TTC549 (cell line): ENCODE data around the gene MYRF.

Experiments
- FAIRE-seq: peaks from 2 replicates; lab custom pipeline; 2012; peaks lifted over from hg19 to GRCh38; lab: Jason Lieb, UNC

Gene MYRF

DNA sequence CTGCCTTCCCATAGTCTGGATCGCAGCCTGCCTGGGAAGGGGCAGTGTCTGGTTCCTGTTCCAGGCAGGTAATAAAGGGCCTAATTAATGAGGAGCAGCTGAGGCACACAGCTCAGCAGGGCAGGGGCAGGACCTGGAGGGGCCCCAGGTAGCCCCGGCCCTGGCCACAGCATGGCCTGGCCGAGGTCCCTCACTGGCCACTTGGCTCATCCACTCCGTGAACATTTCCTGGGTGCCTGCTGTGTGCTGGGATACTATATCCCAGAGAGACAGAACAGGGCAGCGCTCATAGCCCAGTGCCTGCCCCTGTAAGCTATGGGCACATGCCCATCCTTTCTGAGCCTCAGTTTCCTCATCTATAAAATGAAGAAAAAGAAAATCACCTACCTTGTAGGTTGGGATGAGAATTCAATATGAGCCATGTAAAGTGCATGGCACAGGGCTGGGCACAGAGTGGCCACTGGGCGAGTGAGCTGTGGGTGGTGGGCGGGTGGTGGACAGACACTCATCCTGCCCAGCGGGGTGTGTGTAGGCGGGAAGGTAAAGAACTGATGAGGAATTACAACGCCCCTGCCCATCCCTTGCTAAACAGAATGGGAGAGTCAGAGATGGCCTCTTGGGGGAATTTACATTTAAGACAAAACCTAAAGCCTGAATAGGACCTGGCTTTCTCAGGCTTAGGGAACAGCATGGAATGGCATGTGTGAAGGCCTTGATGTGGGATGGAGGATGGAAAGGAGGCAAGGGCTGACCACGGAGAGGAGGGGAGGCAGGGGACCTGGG is 9.2 kb downstream of the MYRF start:
- no peak for FAIRE-seq

GRCh38 chr11:61762223-61762615 is 9.8 kb downstream of the MYRF start:
- FAIRE-seq = no peak

DNA sequence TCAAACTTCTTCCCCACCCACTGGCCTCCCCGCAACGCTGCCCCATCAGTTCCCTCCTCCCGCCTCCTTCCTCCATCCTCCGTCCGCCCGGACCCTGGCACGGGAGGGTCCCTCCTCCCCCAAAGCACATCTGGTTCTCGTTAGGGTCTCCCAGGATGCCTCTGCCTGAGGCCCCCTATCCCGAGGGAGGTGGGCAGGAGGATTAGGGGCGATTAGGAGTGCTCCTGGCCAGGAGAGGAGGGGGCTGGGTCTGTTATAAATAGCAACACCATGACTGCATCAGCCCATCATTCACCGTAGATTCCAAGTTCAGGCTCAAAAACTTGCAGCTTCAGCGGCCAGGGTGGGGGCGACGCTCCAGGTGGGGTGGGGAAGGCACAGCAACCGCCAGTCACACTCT is 10.4 kb downstream of the MYRF start:
- FAIRE-seq = no peak

- no peak for FAIRE-seq
These were observed 11.6 kb downstream of the MYRF start for GRCh38 chr11:61763930-61764605.

DNA sequence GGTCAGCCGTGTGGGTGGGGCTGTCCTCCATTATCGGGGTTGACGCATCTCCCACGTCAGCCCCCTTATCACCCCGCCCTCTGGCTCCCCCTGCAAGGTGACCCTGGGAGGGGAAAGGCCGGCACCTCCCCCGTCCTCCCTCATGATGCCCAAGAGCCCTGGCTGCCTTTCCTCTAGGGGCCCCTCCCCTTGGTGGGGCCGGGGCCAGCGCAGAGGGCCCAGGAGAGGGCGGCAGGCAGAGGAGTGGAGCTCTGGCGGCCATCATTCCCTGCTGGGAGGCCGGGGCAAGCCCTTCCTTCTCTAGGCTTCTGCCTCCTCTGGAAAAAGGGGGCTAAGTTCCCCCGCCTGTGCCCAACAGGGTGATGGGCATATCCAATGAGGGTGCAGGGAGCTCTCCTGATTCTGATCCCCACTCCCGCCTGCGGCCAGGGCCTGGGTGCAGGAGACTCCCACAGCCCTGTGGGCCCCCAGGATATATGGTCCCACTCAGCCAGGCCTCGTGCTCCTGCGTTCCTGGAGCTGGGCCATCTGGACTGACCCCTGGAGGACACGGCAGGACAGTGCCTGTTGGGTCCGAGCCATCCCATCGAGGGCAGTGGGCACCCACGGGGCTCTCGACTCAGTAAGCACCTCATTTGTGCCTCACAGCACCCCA is 12.3 kb downstream of the MYRF start:
- FAIRE-seq = no peak

DNA sequence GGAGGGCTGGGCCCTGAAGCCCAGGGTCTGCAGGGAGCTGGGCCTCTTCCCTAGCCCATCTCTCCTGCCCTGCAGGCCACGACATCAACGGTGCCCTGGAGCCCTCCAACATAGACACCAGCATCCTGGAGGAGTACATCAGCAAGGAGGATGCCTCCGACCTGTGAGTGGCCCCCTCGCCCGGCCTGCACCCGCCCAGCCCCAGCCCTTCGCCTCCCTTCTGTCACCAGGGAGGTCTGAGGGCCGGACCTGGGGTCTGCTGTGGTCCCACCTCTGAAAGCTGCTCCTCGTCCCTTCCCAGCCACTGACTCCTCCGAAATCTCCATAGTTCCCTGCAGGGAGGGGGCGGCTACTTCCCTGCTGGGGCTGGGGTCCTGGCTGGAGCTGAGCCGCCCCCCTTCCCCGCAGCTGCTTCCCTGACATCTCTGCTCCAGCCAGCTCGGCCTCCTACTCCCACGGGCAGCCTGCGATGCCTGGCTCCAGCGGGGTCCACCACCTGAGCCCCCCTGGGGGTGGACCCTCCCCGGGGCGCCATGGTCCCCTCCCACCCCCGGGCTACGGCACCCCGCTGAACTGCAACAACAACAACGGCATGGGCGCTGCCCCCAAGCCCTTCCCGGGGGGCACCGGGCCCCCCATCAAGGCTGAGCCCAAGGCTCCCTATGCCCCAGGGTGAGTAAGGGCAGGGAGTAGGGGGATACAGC is 13.3 kb downstream of the MYRF start:
- no peak for FAIRE-seq

DNA sequence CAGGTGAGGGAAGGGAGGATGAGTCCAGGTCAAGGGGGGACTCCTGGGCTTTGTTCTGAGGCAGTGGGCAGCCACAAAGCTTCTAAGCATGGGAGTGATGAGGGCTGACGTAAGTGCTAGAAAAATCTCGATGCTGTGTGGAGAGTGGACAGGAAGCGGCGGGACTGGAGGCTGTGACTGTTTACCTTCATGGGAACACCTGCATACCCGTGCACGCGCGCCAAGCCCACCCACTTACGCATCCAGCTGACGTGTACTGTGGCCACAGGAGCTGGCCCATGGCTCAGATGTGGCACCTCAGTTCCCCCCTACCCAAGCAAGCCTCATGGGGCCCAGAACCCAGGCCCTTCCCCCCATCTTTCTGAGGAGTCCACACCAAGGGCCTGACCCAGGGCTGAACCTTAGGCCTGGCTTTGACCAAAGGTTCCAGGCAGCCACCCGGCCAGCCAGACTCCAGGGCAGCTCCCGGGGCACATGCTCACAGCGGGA is 14.0 kb downstream of the MYRF start:
- no peak for FAIRE-seq

DNA sequence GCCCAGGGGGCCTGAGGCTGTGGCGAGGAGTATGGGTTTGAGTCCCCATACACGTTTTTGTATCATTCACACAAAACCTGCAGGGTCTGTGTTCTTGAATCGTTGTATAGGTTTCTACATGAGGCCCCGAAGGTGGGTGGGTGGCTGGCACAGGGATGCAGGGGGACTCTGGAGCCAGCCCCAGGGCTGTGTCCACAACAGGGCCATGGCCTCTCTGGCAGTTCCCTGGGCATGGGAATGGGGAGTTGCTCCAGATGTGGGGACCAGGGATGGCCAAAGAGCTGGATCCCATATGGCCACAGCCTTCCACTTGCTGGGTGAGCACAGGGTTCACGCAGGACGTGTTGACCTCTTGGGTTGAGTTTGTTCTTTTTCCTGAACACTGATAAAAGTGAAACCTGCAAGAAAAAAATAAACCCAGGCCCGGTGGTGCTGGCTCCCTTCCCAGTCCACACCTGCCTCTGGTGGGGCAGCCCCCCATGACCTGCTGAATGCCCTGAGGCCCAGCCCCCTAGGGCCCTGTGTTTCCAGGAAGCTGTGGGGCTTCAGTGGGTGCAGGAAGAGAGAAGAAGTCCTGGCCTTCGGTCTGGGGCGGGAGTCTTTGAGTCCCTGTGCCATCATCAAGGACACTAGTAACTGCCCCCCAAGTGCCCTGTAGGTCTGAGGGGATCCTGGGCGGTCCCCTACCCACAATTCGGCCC is 16.1 kb downstream of the MYRF start:
- no peak for FAIRE-seq

DNA sequence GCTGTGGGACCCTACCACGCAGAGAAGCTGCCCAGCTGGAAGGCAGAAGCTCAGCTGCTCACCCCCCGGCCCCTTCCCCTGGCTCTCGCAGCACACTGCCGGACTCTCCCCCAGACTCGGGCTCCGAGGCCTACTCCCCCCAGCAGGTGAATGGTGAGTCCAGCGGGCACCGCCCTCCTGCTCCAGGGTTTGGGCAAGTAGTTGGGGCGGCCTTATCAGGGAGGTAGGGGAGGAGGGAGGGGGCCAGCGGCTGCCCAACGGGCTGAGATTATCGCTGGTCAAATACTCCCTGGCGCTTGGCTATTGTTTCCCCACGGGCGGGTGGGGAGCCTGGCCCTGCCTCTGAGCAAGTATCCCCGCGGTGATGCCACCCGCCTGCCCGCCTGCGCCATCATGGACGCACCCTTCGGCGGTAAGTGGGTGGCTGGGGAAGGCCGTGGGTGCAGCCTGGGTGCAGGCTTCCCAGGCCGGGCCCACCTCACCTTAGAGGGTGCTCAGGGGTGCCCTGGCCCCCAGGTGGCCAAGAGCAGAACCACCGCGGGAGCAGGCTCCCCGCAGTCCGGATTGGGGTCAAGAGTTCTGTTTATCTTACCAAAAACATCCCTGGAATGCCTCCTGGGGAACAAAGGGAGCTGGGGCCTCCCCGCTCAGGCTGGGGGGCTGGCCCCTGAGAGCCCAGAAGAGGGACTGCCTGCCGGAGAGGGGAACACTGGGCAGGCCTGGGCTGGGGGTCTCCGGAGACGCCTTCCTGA is 16.9 kb downstream of the MYRF start:
- no peak for FAIRE-seq

DNA sequence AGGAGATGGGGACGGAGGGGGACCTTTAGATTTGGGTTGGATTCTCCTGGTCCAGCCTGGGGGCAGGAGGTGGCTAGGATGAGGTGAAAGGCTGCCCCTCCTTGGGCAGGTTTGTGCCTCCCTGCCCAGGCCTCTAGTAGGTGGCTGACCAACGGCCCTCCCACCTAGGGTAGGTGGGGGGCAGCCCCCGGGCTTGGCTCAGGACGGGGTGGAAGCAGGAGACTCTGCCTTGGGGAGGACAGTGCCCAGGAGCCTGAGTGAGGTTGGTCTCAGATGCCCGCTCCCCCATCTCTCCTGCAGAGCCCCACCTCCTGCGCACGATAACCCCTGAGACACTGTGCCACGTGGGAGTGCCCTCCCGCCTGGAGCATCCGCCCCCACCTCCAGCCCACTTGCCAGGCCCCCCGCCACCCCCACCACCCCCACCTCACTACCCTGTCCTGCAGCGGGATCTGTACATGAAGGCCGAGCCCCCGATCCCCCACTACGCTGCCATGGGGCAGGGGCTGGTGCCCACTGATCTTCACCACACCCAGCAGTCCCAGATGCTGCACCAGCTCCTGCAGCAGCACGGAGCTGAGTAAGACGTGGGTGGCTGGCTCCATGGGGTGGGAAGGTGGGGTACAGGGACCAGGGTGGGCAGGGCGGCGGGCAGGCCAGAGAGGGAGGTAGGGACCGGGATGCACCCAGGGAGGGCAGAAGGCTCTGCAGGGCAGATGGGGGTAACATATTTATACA is 17.7 kb downstream of the MYRF start:
- FAIRE-seq = no peak

- no peak for FAIRE-seq
These were observed 18.9 kb downstream of the MYRF start for GRCh38 chr11:61771195-61771894.

DNA sequence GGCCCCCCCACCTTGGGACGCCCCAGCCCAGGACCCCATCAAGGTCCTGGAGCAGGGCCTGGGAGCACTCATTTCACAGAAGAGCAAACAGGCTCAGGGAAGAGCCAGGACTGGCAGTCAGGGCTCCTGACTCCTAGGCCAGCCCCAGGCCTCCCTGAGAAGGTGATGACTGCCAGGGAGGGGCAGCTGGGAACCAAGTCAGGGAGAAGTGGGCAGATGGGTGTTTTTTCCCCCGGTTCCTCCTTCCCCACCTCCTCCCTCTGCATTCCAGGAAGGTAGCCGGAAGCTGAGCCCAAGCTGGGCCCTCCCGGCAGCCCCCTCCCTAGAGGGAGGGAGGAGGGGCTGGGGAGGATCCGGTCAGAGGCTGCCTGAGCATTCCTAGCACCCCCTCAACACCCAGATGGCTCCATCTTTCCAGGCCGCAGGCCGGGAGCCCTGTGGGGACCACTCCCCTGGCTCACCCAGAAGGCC is 19.6 kb downstream of the MYRF start:
- FAIRE-seq = no peak

- FAIRE-seq = no peak
These were observed 20.9 kb downstream of the MYRF start for GRCh38 chr11:61773356-61773755.

DNA sequence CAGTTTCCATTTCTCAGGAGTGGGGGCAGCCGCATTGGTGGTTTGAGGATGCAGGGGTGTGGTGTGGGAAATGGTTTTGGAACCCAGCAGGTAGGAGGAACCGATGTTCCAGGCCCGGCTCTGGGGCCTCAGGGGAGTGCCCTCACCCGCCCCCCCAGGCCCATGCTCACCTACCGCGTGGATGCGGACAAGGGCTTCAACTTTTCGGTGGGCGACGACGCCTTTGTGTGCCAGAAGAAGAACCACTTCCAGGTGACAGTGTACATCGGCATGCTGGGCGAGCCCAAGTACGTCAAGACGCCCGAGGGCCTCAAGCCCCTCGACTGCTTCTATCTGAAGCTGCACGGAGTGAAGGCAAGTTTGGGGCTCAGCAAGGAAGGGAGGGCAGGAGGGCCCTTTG is 21.4 kb downstream of the MYRF start:
- no peak for FAIRE-seq

- FAIRE-seq = no peak
These were observed 22.0 kb downstream of the MYRF start for GRCh38 chr11:61774411-61774810.

DNA sequence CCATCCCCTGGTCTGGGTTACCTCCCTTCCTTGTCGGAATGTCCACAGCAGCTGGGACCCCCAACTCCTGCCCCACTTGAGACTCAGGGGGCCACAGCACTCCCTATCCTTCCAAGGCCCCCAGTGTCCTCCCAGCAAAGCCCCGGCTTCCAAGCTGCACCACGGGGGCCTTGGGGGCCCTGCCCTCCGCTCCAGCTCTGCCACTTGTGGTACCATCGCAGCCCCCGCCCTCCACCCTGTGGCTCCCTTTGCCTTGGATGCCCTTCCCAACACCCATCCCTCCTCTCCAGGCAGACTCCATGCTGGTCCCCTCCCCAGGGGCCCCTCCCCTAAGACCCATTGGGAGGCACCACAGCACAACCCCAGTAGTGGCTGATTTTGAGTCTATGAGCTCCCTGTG is 22.7 kb downstream of the MYRF start:
- FAIRE-seq = no peak

- FAIRE-seq = no peak
These were observed 23.4 kb downstream of the MYRF start for GRCh38 chr11:61775606-61776554.

- FAIRE-seq = peak; percentile 15
These were observed 24.2 kb downstream of the MYRF start for GRCh38 chr11:61776561-61777075.
